TTC549 (cell line): ENCODE measurements around the gene NANOS3.
"Not testable (repeated sequence)": the region's sequence is repeated elsewhere in the genome, so short reads cannot be mapped to it uniquely, and the experiment has no call there.

Experiments
- FAIRE-seq: peaks from 2 replicates; lab custom pipeline; 2012; peaks lifted over from hg19 to GRCh38; lab: Jason Lieb, UNC

The NANOS3 gene

GRCh38 chr19:13920940-13921747 lies 44.2 kb downstream of the NANOS3 start:
- peak; percentile 89 for FAIRE-seq

GRCh38 chr19:13922118-13922517 lies 45.2 kb downstream of the NANOS3 start:
- not testable (repeated sequence) for FAIRE-seq

DNA sequence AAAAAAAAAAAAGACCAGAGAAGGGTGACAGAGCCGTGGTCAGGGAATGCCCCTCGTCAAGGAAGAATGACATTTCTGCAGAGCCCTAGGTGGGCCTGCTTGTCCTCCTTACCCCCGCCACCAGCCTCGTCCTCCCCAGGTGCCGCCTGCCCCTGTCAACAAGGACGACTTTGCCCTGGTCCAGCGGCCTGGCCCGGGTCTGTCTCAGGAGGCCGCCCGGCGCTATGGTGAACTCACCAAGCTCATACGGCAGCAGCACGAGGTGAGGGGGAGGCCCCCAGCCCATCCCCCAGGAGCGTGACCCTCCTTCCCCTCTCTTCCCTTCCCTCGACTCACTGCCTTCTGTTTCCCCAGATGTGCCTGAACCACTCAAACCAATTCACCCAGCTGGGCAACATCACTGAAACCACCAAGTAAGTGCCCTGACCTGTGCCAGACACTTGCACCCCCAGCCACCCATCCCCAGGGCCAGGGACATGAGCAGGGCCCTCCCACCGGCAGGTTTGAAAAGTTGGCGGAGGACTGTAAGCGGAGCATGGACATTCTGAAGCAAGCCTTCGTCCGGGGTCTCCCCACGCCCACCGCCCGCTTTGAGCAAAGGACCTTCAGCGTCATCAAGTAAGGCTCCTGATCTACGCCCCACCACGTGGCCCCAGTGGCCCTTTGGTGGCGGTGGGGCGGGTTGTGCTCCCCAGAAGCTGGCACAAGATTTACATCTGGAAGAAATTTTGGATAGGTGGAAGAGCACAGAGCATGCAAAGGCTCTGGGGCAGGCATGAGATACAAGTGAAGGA lies 46.5 kb downstream of the NANOS3 start:
- no peak for FAIRE-seq

- FAIRE-seq: no peak
Measured at GRCh38 chr19:13926010-13926409, 49.1 kb downstream of the NANOS3 start.

DNA sequence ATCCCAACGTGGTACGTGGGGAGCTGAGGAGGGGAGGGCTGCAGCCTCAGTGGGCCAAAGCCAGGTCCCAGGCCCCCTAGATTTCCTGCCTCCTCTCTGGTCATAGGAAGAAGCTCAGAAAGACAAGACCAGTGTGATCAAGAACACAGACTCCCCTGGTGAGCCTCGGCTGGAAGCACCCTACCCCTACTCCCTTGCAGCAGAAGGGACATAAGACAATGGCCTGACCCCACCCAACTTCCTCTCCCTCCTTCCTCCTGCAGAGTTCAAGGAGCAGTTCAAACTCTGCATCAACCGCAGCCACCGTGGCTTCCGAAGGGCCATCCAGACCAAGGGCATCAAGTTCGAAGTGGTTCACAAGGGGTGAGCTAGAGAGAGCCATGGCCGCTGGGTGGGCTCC lies 49.8 kb downstream of the NANOS3 start:
- no peak for FAIRE-seq

DNA sequence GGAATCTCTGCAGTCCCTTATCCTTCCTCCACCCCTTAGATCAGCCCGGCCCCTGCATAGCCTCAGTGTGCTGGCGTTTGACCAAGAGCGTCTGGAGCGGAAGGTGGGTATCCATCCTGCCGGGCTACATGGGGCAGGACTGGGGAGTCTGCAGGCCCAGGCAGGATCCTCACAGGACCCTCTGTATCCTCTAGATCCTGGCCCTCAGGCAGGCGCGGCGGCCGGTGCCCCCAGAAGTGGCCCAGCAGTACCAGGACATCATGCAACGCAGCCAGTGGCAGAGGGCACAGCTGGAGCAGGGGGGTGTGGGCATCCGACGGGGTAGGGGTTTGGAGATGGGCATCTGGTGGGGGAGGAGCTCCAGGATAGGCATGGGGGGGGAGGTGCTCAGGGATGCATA lies 52.4 kb downstream of the NANOS3 start:
- no peak for FAIRE-seq

- no peak for FAIRE-seq
Measured at GRCh38 chr19:13929956-13930355, 53.0 kb downstream of the NANOS3 start.
